OCI-LY3 (cell line): ENCODE data around the gene SNF8.

Source experiments
- H2AFZ ChIP-seq: fragments of 200-600, 300-600 bp; shearing (Covaris generic); 2 replicates; pipeline ENCODE4 v1.6.0; 2014; ENCODE audit warnings: antibody characterized with exemption, low read depth, low read length
- H3K27ac ChIP-seq: fragments of 200-600, 300-600 bp; sonication (generic); 2 replicates; pipeline ENCODE4 v1.5.1; 2014; ENCODE audit warnings: mild to moderate bottlenecking, low read length, moderate library complexity, mixed read lengths
- H3K27me3 ChIP-seq: fragments of 200-600, 300-600 bp; sonication (generic); 2 replicates; pipeline ENCODE4 v1.6.1; 2014; ENCODE audit warnings: low read depth, low read length, mixed read lengths
- H3K36me3 ChIP-seq: fragments of 200-600, 300-600 bp; sonication (generic); replicated peaks from 2 replicates; pipeline ENCODE3; 2014; ENCODE audit warnings: low read depth, low read length, mixed read lengths
- H3K4me1 ChIP-seq: fragments of 300-600, 200-600 bp; sonication (generic); 2 replicates; pipeline ENCODE4 v1.6.1; 2014; ENCODE audit warnings: low read length, mixed read lengths
- H3K4me2 ChIP-seq: fragments of 200-600, 300-600 bp; sonication (generic); 2 replicates; pipeline ENCODE4 v1.6.1; 2014; ENCODE audit warnings: low read length, mixed read lengths
- H3K4me3 ChIP-seq: fragments of 300-600, 200-600 bp; sonication (generic); 2 replicates; pipeline ENCODE4 v1.5.1; 2014; ENCODE audit warnings: antibody characterized with exemption, mild to moderate bottlenecking, low read length, moderate library complexity
- H3K79me2 ChIP-seq: fragments of 300-600, 200-600 bp; shearing (Covaris generic); 2 replicates; pipeline ENCODE4 v1.6.1; 2014; ENCODE audit warnings: mild to moderate bottlenecking, low read length, mixed read lengths
- H3K9ac ChIP-seq: fragments of 300-600, 200-600 bp; shearing (Covaris generic); 2 replicates; pipeline ENCODE4 v1.6.0; 2014; ENCODE audit warnings: mild to moderate bottlenecking, low read length, moderate library complexity
- H3K9me3 ChIP-seq: fragments of 200-600, 300-600 bp; shearing (Covaris generic); 2 replicates; pipeline ENCODE4 v1.6.1; 2014; ENCODE audit warnings: low read length, mixed read lengths; ENCODE audit not compliant: insufficient read depth
- H4K20me1 ChIP-seq: fragments of 200-600, 300-600 bp; sonication (generic); 2 replicates; pipeline ENCODE4 v1.6.1; 2016; ENCODE audit warnings: low read length, mixed read lengths; ENCODE audit not compliant: insufficient read depth
- CTCF ChIP-seq: fragments of 200-600, 300-600 bp; sonication (generic); IDR thresholded peaks from 2 replicates; pipeline ENCODE4 v1.5.1; 2014; ENCODE audit warnings: antibody characterized with exemption, low read length, low read depth
- EZH2phosphoT487 ChIP-seq: fragments of 200-600 bp; shearing (Covaris generic); IDR thresholded peaks from 2 replicates; pipeline ENCODE4 v1.6.1; 2018; ENCODE audit warnings: antibody characterized with exemption, mixed run types, low read depth

The SNF8 gene

GRCh38 chr17:48894886-48895285 is 49.8 kb downstream of the SNF8 start:
- Histone ChIP-seq H3K4me2 (no peak overlapping the region), H2AFZ (no peak overlapping the region), H3K9ac (no peak overlapping the region), H3K79me2 (peaks cover 35% of the 10 kb centered on the region), H3K27ac (no peak overlapping the region), H4K20me1 (no peaks in the 10 kb centered on the region), H3K27me3 (no peaks in the 10 kb centered on the region), H3K9me3 (no peaks in the 10 kb centered on the region), H3K4me3 (no peak overlapping the region), H3K36me3 (peaks cover 26% of the 10 kb centered on the region), H3K4me1 (peaks cover 12% of the 10 kb centered on the region)
- no peak for TF ChIP-seq EZH2phosphoT487
- TF ChIP-seq CTCF: no peak

- no peak for TF ChIP-seq EZH2phosphoT487
- no peak for TF ChIP-seq CTCF
- H2AFZ ChIP-seq: no peak overlapping the region
- H3K4me1 ChIP-seq: peaks cover 12% of the 10 kb centered on the region
Observed at GRCh38 chr17:48893646-48894508, 50.8 kb downstream of the SNF8 start.

GRCh38 chr17:48892940-48893645 is 51.5 kb downstream of the SNF8 start:
- H3K9me3 ChIP-seq: no peaks in the 10 kb centered on the region
- peaks cover 21% of the 10 kb centered on the region for H3K36me3 ChIP-seq
- H2AFZ ChIP-seq: no peak overlapping the region; the same call in 1 of the 2 replicates
- peak overlapping the region; percentile 89 for H3K4me2 ChIP-seq
- no peaks in the 10 kb centered on the region for H3K27me3 ChIP-seq
- peak overlapping the region; percentile 30; the same call in 1 of the 2 replicates for H3K27ac ChIP-seq
- TF ChIP-seq EZH2phosphoT487: no peak
- TF ChIP-seq CTCF: no peak
- H4K20me1 ChIP-seq: no peaks in the 10 kb centered on the region
- H3K79me2 ChIP-seq: peaks cover 35% of the 10 kb centered on the region
- H3K9ac ChIP-seq: peak overlapping the region; percentile 85
- peaks cover 12% of the 10 kb centered on the region for H3K4me1 ChIP-seq
- peak overlapping the region; percentile 96 for H3K4me3 ChIP-seq

More at GRCh38 chr17:48893646-48894508, 50.8 kb downstream of the SNF8 start:
- peak overlapping the region; percentile 96 for H3K4me3 ChIP-seq
- H3K79me2 ChIP-seq: peaks cover 35% of the 10 kb centered on the region
- no peaks in the 10 kb centered on the region for H4K20me1 ChIP-seq
- H3K4me2 ChIP-seq: peak overlapping the region; percentile 89
- no peaks in the 10 kb centered on the region for H3K9me3 ChIP-seq
- H3K36me3 ChIP-seq: peaks cover 26% of the 10 kb centered on the region
- no peak overlapping the region for H3K27ac ChIP-seq
- no peaks in the 10 kb centered on the region for H3K27me3 ChIP-seq
- peak overlapping the region; percentile 85 for H3K9ac ChIP-seq

- H3K9ac ChIP-seq: no peak overlapping the region
- no peak overlapping the region for H3K4me3 ChIP-seq
- no peak overlapping the region for H3K27ac ChIP-seq
- peaks cover 5% of the 10 kb centered on the region for H3K36me3 ChIP-seq
- no peak for TF ChIP-seq EZH2phosphoT487
- no peak for TF ChIP-seq CTCF
- H3K79me2 ChIP-seq: peaks cover 32% of the 10 kb centered on the region
- H2AFZ ChIP-seq: no peak overlapping the region
- H4K20me1 ChIP-seq: no peaks in the 10 kb centered on the region
- H3K27me3 ChIP-seq: no peaks in the 10 kb centered on the region
- H3K4me2 ChIP-seq: no peak overlapping the region
- H3K9me3 ChIP-seq: no peaks in the 10 kb centered on the region
- peaks cover 14% of the 10 kb centered on the region for H3K4me1 ChIP-seq
Observed at GRCh38 chr17:48890086-48890485, 54.6 kb downstream of the SNF8 start.
